Tibial nerve (tissue), 4 donors: Measurements from ENCODE around the gene BRD3OS. TPM values are rescaled to one million over a fixed set of nuclear protein-coding genes. Genes with fewer than 3 reads are reported as not detected.
"Not testable (repeated sequence)": the region's sequence is repeated elsewhere in the genome, so short reads cannot be mapped to it uniquely, and the experiment has no call there.

Source experiments
- DNase-seq, 2 donors: peaks; one replicate each; pipeline ENCODE4 v3.0.0-alpha.2; 2019; ENCODE audit warnings: low spot score in 2 of 2
- H3K27ac ChIP-seq, 4 donors: fragments of 200-600 bp; sonication (generic) in 3 of 4; one replicate each; pipeline ENCODE4 v1.5.1; 2017 to 2019; ENCODE audit warnings: mild to moderate bottlenecking in 1 of 4
- H3K27me3 ChIP-seq, 2 donors: fragments of 200-600 bp; sonication (generic) in 1 of 2; one replicate each; pipeline versions ENCODE4 v1.5.1 to v1.6.0; 2017 to 2019
- H3K36me3 ChIP-seq, 3 donors: fragments of 200-600 bp; sonication (generic); one replicate each; pipeline ENCODE4 v1.5.1; 2018 to 2019
- H3K4me1 ChIP-seq, 4 donors: fragments of 200-600 bp; sonication (generic) in 3 of 4; one replicate each; pipeline ENCODE4 v1.5.1; 2017 to 2019
- H3K4me3 ChIP-seq, 4 donors: fragments of 200-600 bp; sonication (generic) in 3 of 4; one replicate each; pipeline ENCODE4 v1.5.1; 2017 to 2019; ENCODE audit warnings: mild to moderate bottlenecking in 1 of 4, moderate library complexity in 1 of 4
- H3K9me3 ChIP-seq, 4 donors: fragments of 200-600 bp; sonication (generic) in 3 of 4; one replicate each; pipeline ENCODE4 v1.5.1; 2017 to 2019
- EP300 ChIP-seq, 2 donors: sonication (generic); formaldehyde crosslinking; IDR thresholded peaks; one replicate each; pipeline ENCODE4 v1.6.1; 2017; ENCODE audit warnings: antibody characterized with exemption in 2 of 2, mild to moderate bottlenecking in 1 of 2
- POLR2A ChIP-seq, 2 donors: fragments of 450-650 bp; IDR thresholded peaks; one replicate each; pipeline ENCODE4 v1.6.1; 2017; ENCODE audit warnings: antibody characterized with exemption in 2 of 2, mild to moderate bottlenecking in 2 of 2, moderate library complexity in 2 of 2
- WGBS, 2 donors: methylation state at CpG; one replicate each; pipeline ENCODE4 v1.1.5; 2018; 5-methylcytosine and 5-hydroxymethylcytosine counted together
- total RNA-seq, 4 donors: library from RNA; depleted of rRNA; stranded (reverse); fragments of >200 nt; gene quantifications; one replicate each; pipeline ENCODE4 v1.1.0, GENCODE V29; 2016
- TF ChIP-seq, protein P1 (sequence below), 5 experiments: fragments of 200-600 bp in 3 of 5; fragments of 450-650 bp in 2 of 5; sonication (generic) in 3 of 5; IDR thresholded peaks; one replicate each; pipeline ENCODE4 v1.5.1; 2016 to 2019; ENCODE audit warnings: antibody characterized with exemption in 5 of 5, mild to moderate bottlenecking in 3 of 5, moderate library complexity in 2 of 5

Gene BRD3OS
- total RNA-seq, 4 donors from 2014 or later = 9.2 to 28.2 (median 13.7) TPM

DNA sequence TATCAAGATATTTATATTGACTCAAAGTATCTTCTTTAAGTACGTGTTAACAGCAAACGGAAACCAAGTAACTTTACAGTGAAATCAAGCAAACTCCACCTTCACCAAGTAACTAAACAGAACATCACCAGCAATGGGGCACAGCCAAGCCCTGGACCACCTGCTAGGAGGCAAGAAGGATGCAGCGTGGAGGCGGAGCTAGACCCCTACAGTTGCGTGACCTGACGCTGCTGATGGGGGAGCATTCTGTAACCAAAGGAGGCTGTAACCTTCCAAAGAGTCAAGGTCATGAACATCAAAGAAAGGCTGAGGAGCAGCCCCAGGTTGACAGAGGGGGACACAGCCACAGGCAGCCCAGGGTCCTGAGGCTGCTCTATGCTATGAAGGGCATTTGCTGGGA lies 39.2 kb upstream of the BRD3OS start:
- H3K9me3 ChIP-seq = no peaks in the 10 kb centered on the region

DNA sequence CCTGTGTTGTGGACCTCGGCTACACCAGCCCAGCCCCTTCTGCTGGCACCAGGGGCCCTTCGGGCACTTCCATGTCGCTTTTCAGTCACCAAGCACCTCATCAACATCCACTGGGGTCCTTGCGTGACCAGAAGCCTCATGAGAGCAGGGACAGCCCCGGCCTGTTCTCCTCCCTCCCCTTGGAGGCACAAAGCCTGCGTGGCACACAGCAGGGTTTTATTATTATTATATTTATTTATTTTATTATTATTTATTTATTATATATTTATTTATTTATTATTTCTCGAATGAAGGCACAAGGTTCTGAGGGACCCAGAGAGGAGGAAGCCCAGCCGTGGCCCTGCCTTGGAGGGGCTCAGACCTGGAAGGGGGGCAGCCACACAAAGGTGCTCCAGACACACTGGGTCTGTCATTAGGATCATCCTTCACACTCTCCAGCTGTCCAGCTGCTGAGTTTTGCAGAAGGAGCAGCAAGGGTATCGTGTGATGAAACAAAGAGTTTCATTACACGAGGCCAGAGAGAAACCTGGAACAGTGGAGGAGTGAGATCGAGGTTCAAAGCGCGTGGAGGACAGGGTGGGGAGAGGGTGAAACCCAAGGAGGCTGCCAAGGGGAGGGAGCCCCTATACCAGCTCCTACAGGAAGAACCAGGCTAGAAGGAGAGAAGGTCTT lies 38.4 kb upstream of the BRD3OS start:
- Histone ChIP-seq H3K4me1 (peaks cover 0 to 29% (median 10%) of the 10 kb centered on the region in 4 donors), H3K27me3 (no peaks in the 10 kb centered on the region), H3K27ac (no peak overlapping the region), H3K36me3 (no peaks in the 10 kb centered on the region), H3K4me3 (no peak overlapping the region), H3K9me3 (no peaks in the 10 kb centered on the region)
- TF ChIP-seq, protein P1, sequence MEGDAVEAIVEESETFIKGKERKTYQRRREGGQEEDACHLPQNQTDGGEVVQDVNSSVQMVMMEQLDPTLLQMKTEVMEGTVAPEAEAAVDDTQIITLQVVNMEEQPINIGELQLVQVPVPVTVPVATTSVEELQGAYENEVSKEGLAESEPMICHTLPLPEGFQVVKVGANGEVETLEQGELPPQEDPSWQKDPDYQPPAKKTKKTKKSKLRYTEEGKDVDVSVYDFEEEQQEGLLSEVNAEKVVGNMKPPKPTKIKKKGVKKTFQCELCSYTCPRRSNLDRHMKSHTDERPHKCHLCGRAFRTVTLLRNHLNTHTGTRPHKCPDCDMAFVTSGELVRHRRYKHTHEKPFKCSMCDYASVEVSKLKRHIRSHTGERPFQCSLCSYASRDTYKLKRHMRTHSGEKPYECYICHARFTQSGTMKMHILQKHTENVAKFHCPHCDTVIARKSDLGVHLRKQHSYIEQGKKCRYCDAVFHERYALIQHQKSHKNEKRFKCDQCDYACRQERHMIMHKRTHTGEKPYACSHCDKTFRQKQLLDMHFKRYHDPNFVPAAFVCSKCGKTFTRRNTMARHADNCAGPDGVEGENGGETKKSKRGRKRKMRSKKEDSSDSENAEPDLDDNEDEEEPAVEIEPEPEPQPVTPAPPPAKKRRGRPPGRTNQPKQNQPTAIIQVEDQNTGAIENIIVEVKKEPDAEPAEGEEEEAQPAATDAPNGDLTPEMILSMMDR (IDR thresholded peaks at IDR 0.05) = no peak
- TF ChIP-seq POLR2A (IDR thresholded peaks at IDR 0.05) (no peak), EP300 (IDR thresholded peaks at IDR 0.05) (no peak)
- 86% methylated on average over 13 of the region's 13 CpGs for WGBS, 2 donors
- no peak for DNase-seq

More for the DNA sequence above, 39.2 kb upstream of the BRD3OS start:
- 71 to 74% methylated on average over 6 of the region's 6 CpGs for WGBS, 2 donors
- Histone ChIP-seq H3K27ac (no peak overlapping the region), H3K4me3 (no peak overlapping the region), H3K36me3 (no peaks in the 10 kb centered on the region), H3K4me1 (peaks cover 0 to 27% (median 8%) of the 10 kb centered on the region in 4 donors), H3K27me3 (no peaks in the 10 kb centered on the region)
- no peak for DNase-seq
- TF ChIP-seq, protein P1 (IDR thresholded peaks at IDR 0.05) = no peak
- TF ChIP-seq POLR2A (IDR thresholded peaks at IDR 0.05) = no peak
- no peak for TF ChIP-seq EP300 (IDR thresholded peaks at IDR 0.05)

DNA sequence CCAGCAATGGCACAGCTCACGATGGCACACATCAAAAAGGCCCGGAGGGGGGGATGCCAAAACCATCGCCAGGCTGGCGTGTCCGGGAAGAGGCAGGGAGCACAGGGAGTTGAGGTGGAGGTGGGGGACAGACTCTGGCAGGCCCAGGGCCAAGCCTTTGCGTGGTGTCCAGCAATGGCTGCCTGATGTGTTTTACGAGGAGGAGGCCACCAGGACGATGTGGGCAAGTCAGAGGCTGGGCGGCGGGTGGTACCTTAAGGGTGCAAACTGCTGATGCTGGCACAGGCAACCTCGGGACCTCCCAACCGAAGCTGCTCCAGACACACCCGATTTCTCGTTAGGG lies 37.9 kb upstream of the BRD3OS start:
- DNase-seq = peak in 1 of 2 donors; percentile 6
- TF ChIP-seq, protein P1 (IDR thresholded peaks at IDR 0.05) = no peak
- no peak for TF ChIP-seq POLR2A (IDR thresholded peaks at IDR 0.05)
- TF ChIP-seq EP300 (IDR thresholded peaks at IDR 0.05) = no peak

DNA sequence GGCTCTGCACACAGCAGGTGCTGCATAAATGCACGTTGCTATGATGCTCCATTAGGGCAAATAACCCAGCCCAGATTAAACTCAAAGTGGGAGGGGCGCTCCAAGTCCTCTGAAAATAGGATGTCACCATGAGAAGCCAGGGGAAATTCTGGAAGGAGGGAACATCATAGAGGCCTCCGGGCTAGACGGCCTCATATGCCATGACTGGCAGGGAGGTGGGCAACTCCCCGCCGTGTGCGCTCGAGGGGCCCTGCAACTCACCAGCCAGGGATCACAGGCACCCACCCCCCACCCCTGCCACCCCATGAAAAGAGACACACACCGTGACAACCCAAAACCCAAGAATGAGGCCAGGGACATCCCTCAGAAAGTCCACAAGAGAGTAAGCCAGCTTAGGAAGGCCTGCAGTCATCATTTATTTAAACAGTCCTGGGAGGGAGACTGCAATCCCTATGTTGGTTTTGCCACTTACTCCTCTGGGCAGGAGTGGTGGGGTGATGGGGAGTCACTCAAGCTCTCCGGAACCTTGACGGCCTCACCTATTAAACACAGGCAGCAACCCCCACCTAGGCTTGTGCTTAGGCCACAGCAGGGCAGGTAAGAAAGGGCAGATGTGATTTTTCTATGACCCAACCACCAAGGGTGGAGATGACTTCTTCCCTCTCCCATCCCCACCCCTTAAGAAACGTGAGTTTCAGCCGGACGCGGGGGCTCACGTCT lies 37.2 kb upstream of the BRD3OS start:
- H3K4me1 ChIP-seq = peaks cover 0 to 22% (median 10%) of the 10 kb centered on the region in 4 donors
- no peak overlapping the region for H3K27ac ChIP-seq
- H3K9me3 ChIP-seq = no peaks in the 10 kb centered on the region
- TF ChIP-seq EP300 (IDR thresholded peaks at IDR 0.05) = no peak
- TF ChIP-seq POLR2A (IDR thresholded peaks at IDR 0.05) = no peak
- TF ChIP-seq, protein P1 (IDR thresholded peaks at IDR 0.05) = no peak
- no peaks in the 10 kb centered on the region for H3K36me3 ChIP-seq
- 84 to 88% methylated on average over 16 of the region's 16 CpGs for WGBS, 2 donors
- no peak overlapping the region for H3K4me3 ChIP-seq
- DNase-seq = peak in 1 of 2 donors; percentile 5
- H3K27me3 ChIP-seq = no peaks in the 10 kb centered on the region

More for the DNA sequence above, 37.9 kb upstream of the BRD3OS start:
- Histone ChIP-seq H3K36me3 (no peaks in the 10 kb centered on the region), H3K27me3 (no peaks in the 10 kb centered on the region), H3K4me3 (no peak overlapping the region), H3K27ac (no peak overlapping the region), H3K9me3 (no peaks in the 10 kb centered on the region), H3K4me1 (peaks cover 0 to 26% (median 10%) of the 10 kb centered on the region in 4 donors)
- 82 to 86% methylated on average over 14 of the region's 14 CpGs for WGBS, 2 donors

DNA sequence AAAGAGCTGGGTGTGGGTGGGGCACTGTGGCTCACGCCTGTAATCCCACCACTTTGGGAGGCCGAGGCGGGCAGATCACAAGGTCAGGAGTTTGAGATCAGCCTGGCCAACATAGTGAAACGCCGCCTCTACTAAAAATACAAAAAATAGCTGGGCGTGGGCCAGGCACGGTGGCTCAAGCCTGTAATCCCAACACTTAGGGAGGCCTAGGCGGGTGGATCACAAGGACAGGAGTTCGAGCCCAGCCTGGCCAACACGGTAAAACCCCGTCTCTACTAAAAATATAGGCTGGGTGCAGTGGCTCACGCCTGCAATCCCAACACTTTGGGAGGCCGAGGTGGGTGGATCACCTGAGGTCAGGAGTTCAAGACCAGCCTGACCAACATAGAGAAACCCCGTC lies 36.5 kb upstream of the BRD3OS start:
- H3K4me3 ChIP-seq, H3K36me3 ChIP-seq, H3K27ac ChIP-seq, H3K27me3 ChIP-seq, H3K9me3 ChIP-seq: not testable (repeated sequence)
- 76 to 83% methylated on average over 12 to 14 of the region's 14 CpGs for WGBS, 2 donors
- H3K4me1 ChIP-seq = peaks cover 0 to 27% (median 15%) of the 10 kb centered on the region in 4 donors
- peak in 1 of 2 donors; percentile 6 for DNase-seq
